Activated CD4-positive, alpha-beta T cell treated with anti-CD3 and anti-CD28 coated beads, Interleukin-2, amount 50 U/mL, for 16 hours (primary cell): ENCODE results near the gene CRYBA2.

Source experiments
- DNase-seq: peaks from one replicate; pipeline ENCODE4 v3.0.0-alpha.2; 2020

Gene CRYBA2

GRCh38 chr2:218952160-218952559 is 41.1 kb downstream of the CRYBA2 start:
- no peak for DNase-seq

GRCh38 chr2:218946621-218947020 is 46.6 kb downstream of the CRYBA2 start:
- DNase-seq: no peak

GRCh38 chr2:218944759-218945404 is 48.3 kb downstream of the CRYBA2 start:
- DNase-seq: no peak
